Testis (tissue), 3 donors: ENCODE results near the gene ZC3H7B. TPM values are rescaled to one million over a fixed set of nuclear protein-coding genes. Genes with fewer than 3 reads are reported as not detected.

ENCODE experiments used
- DNase-seq: peaks from one replicate; pipeline ENCODE4 v3.0.0-alpha.2; 2019
- H3K27ac ChIP-seq, 2 donors: fragments of 200-600 bp; sonication (generic); one replicate each; pipeline ENCODE4 v1.5.1; 2019
- H3K27me3 ChIP-seq: fragments of 200-600 bp; sonication (generic); one replicate; pipeline ENCODE4 v1.5.1; 2019
- H3K36me3 ChIP-seq: fragments of 200-600 bp; sonication (generic); one replicate; pipeline ENCODE4 v1.5.1; 2017; ENCODE audit warnings: low read depth; ENCODE audit errors: missing control alignments
- H3K4me1 ChIP-seq: fragments of 200-600 bp; sonication (generic); one replicate; pipeline ENCODE4 v1.5.1; 2019
- H3K4me3 ChIP-seq, 2 donors: fragments of 200-600 bp; sonication (generic); one replicate each; pipeline ENCODE4 v1.5.1; 2017 to 2019
- H3K9me3 ChIP-seq: fragments of 200-600 bp; sonication (generic); one replicate; pipeline ENCODE4 v1.5.1; 2017
- CTCF ChIP-seq, 3 experiments: fragments of 450-650 bp in 2 of 3; fragments of 200-600 bp in 1 of 3; sonication (generic) in 1 of 3; IDR thresholded peaks; one replicate each; pipeline ENCODE4 v1.5.1; 2016 to 2019; ENCODE audit warnings: antibody characterized with exemption in 3 of 3, mild to moderate bottlenecking in 2 of 3, moderate library complexity in 1 of 3
- POLR2A ChIP-seq: fragments of 450-650 bp; IDR thresholded peaks from one replicate; pipeline ENCODE4 v1.6.1; 2017; ENCODE audit warnings: antibody characterized with exemption, mild to moderate bottlenecking, moderate library complexity
- WGBS, 2 donors: methylation state at CpG; one replicate each; pipeline ENCODE4 v1.1.5; 2018; 5-methylcytosine and 5-hydroxymethylcytosine counted together
- intact Hi-C: fragments of 100-400 bp; cut with DNase I; formaldehyde crosslinking; loops from one replicate; pipeline ENCODE4 v1.15.1; 2023; ENCODE audit warnings: low total_unique reads
- polyA plus RNA-seq: library from polyadenylated mRNA; stranded (reverse); fragments of 350-450 nt; fragmentation: Illumina TruSeq; extraction: RNeasy Lipid Tissue Mini Kit (QIAGEN cat#74804); gene quantifications from one replicate; pipeline ENCODE4 v1.2.3, GENCODE V29; 2014; ENCODE audit warnings: low read depth, low replicate concordance; ENCODE audit not compliant: insufficient read depth
- total RNA-seq, 2 donors: library from RNA; depleted of rRNA; stranded (reverse); fragments of >200 nt; gene quantifications; one replicate each; pipeline ENCODE4 v1.2.3, GENCODE V29; 2016

The ZC3H7B gene
- total and polyA plus RNA-seq, 3 donors from 2014 or later = 38.9 to 63.0 (median 56.4) TPM

- 0% methylated on average over 2 to 30 of the region's 30 CpGs for WGBS, 2 donors
- Histone ChIP-seq H3K4me3 (peak overlapping the region; percentile 91 to 95), H3K36me3 (no peaks in the 10 kb centered on the region), H3K4me1 (peaks cover 24% of the 10 kb centered on the region), H3K27me3 (no peaks in the 10 kb centered on the region), H3K27ac (peak overlapping the region; percentile 73 to 89), H3K9me3 (no peaks in the 10 kb centered on the region)
- intact Hi-C loops = no loop called here
- DNase-seq = peak; percentile 54
- TF ChIP-seq CTCF (IDR thresholded peaks at IDR 0.05) = no peak
Measured at GRCh38 chr22:41285441-41285819, 15.9 kb upstream of the ZC3H7B start.

- Histone ChIP-seq H3K27me3 (no peaks in the 10 kb centered on the region), H3K36me3 (no peaks in the 10 kb centered on the region), H3K27ac (peak within 1 kb of the TSS; percentile 73 to 89), H3K4me1 (peaks cover 25% of the 10 kb centered on the region), H3K9me3 (no peaks in the 10 kb centered on the region), H3K4me3 (peak within 1 kb of the TSS; percentile 91 to 95)
- peak; percentile 98 for DNase-seq
- WGBS, 2 donors = 0 to 1% methylated on average over 31 to 53 of the region's 77 CpGs
- intact Hi-C loops = no loop called here
- TF ChIP-seq CTCF (IDR thresholded peaks at IDR 0.05) = peak in 1 of 3 experiments; percentile 10
- TF ChIP-seq POLR2A = peak; percentile 25
Measured at GRCh38 chr22:41285820-41286638, 15.3 kb upstream of the ZC3H7B start, which contains the start of gene RANGAP1. Gene RANGAP1 (minus strand): TSS chr22:41286187. CDS start chr22:41281044, 5,143 bp downstream.

- Histone ChIP-seq H3K27ac (peak overlapping the region; percentile 73 to 85), H3K36me3 (no peaks in the 10 kb centered on the region), H3K4me3 (peak overlapping the region; percentile 91 to 95), H3K4me1 (peaks cover 22% of the 10 kb centered on the region), H3K9me3 (no peaks in the 10 kb centered on the region), H3K27me3 (no peaks in the 10 kb centered on the region)
- WGBS, 2 donors = 1 to 2% methylated on average over 15 of the region's 15 CpGs
- intact Hi-C loops = no loop called here
- TF ChIP-seq POLR2A = no peak
- no peak for TF ChIP-seq CTCF (IDR thresholded peaks at IDR 0.05)
- DNase-seq = peak; percentile 46
Measured at GRCh38 chr22:41286639-41287091, 14.7 kb upstream of the ZC3H7B start.

GRCh38 chr22:41288245-41288946 is 12.9 kb upstream of the ZC3H7B start:
- Histone ChIP-seq H3K4me3 (no peak overlapping the region), H3K9me3 (no peaks in the 10 kb centered on the region), H3K27me3 (no peaks in the 10 kb centered on the region), H3K36me3 (no peaks in the 10 kb centered on the region), H3K27ac (peak overlapping the region in 1 of 2 donors; percentile 2), H3K4me1 (peaks cover 16% of the 10 kb centered on the region)
- intact Hi-C loops = no loop called here
- 60 to 70% methylated on average over 9 of the region's 9 CpGs for WGBS, 2 donors
- DNase-seq = no peak
- no peak for TF ChIP-seq POLR2A

- Histone ChIP-seq H3K4me1 (peaks cover 16% of the 10 kb centered on the region), H3K27me3 (no peaks in the 10 kb centered on the region), H3K27ac (peak overlapping the region in 1 of 2 donors; percentile 76), H3K36me3 (no peaks in the 10 kb centered on the region), H3K9me3 (no peaks in the 10 kb centered on the region), H3K4me3 (no peak overlapping the region)
- TF ChIP-seq POLR2A (no peak), CTCF (IDR thresholded peaks at IDR 0.05) (no peak)
- WGBS, 2 donors = 88 to 95% methylated on average over 1 of the region's 1 CpG
- intact Hi-C loops = no loop called here
- DNase-seq = no peak
Measured at GRCh38 chr22:41289671-41290070, 11.7 kb upstream of the ZC3H7B start.
